SK-N-SH (cell line): ENCODE results near the gene TM9SF4.

Experiments
- CTCF ChIP-seq: fragments of 200-600 bp; sonication (generic); IDR thresholded peaks from 2 replicates; pipeline ENCODE4 v1.6.1; 2017; ENCODE audit warnings: antibody characterized with exemption, mild to moderate bottlenecking, moderate library complexity
- GATA2 ChIP-seq: sonication (generic); formaldehyde crosslinking; IDR thresholded peaks from 2 replicates; pipeline ENCODE4 v1.5.0; 2020; ENCODE audit warnings: mild to moderate bottlenecking, missing genetic modification reagents
- PBX3 ChIP-seq: IDR thresholded peaks from 2 replicates; pipeline ENCODE4; 2012
- POLR2AphosphoS5 ChIP-seq: IDR thresholded peaks from 2 replicates; pipeline ENCODE4 v1.6.1; 2012; ENCODE audit warnings: low read depth, low read length
- RXRA ChIP-seq: IDR thresholded peaks from 2 replicates; pipeline ENCODE4 v1.4.0; 2012; ENCODE audit warnings: low read depth, mild to moderate bottlenecking, borderline replicate concordance
- USF2 ChIP-seq: fragments of 150-350 bp; IDR thresholded peaks from 2 replicates; pipeline ENCODE4 v1.6.1; 2017; ENCODE audit warnings: antibody characterized with exemption, low read length, low read depth, borderline replicate concordance
- TF ChIP-seq, protein P1 (sequence below): IDR thresholded peaks from 2 replicates; pipeline ENCODE4 v1.4.0; 2012; ENCODE audit warnings: low read depth, borderline replicate concordance

DNA sequence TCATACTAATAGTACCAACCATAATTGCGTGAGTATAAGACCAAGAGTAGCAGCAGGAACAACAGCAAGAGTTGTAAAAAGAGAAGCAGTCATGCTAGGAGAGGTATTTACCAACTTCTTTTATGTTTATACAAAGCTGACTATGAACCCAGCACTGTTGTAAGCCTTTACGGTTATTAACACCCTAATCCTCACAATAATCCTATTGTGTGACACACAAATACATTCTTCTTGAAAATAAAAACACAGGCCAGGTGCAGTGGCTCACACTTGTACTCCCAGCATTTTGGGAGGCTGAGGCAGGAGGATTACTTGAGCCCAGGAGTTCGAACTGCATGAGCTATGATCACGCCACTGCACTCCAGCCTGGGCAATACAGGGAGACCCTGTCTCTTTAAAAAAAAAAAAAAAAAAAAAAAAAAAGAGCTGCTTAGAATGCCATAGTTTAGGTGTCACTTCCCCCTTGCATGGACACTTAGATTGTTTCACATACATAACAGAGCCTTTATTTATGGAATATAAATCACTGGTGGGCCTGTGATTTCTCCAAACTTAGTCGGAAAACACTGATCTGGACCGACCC is 37.3 kb upstream of the TM9SF4 start:
- TF ChIP-seq RXRA = no peak
- no peak for TF ChIP-seq POLR2AphosphoS5
- no peak for TF ChIP-seq CTCF
- TF ChIP-seq PBX3 = no peak
- no peak for TF ChIP-seq GATA2
- no peak for TF ChIP-seq USF2
- TF ChIP-seq, protein P1, sequence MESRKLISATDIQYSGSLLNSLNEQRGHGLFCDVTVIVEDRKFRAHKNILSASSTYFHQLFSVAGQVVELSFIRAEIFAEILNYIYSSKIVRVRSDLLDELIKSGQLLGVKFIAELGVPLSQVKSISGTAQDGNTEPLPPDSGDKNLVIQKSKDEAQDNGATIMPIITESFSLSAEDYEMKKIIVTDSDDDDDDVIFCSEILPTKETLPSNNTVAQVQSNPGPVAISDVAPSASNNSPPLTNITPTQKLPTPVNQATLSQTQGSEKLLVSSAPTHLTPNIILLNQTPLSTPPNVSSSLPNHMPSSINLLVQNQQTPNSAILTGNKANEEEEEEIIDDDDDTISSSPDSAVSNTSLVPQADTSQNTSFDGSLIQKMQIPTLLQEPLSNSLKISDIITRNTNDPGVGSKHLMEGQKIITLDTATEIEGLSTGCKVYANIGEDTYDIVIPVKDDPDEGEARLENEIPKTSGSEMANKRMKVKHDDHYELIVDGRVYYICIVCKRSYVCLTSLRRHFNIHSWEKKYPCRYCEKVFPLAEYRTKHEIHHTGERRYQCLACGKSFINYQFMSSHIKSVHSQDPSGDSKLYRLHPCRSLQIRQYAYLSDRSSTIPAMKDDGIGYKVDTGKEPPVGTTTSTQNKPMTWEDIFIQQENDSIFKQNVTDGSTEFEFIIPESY = no peak
